SK-N-SH (cell line): ENCODE data around the gene FSHR.

Source experiments
- CHD2 ChIP-seq: fragments of 150-350 bp; IDR thresholded peaks from 2 replicates; pipeline ENCODE4 v1.6.1; 2018; ENCODE audit warnings: low read length; ENCODE audit not compliant: partially characterized antibody
- CTCF ChIP-seq: fragments of 200-600 bp; sonication (generic); IDR thresholded peaks from 2 replicates; pipeline ENCODE4 v1.6.1; 2017; ENCODE audit warnings: antibody characterized with exemption, mild to moderate bottlenecking, moderate library complexity
- EP300 ChIP-seq, 2 experiments: IDR thresholded peaks; 2 replicates each; pipeline versions ENCODE4 v1.4.0 to v1.6.1; 2012; ENCODE audit warnings: borderline replicate concordance in 1 of 2, low read depth in 1 of 2, low read length in 1 of 2
- POLR2AphosphoS5 ChIP-seq: IDR thresholded peaks from 2 replicates; pipeline ENCODE4 v1.6.1; 2012; ENCODE audit warnings: low read depth, low read length
- RCOR1 ChIP-seq: fragments of 150-350 bp; IDR thresholded peaks from 2 replicates; pipeline ENCODE4 v1.6.1; 2017; ENCODE audit warnings: antibody characterized with exemption, low read length
- TAF1 ChIP-seq: IDR thresholded peaks from 2 replicates; pipeline ENCODE4 v1.6.1; 2012; ENCODE audit warnings: low read depth, mild to moderate bottlenecking, low read length, moderate library complexity, borderline replicate concordance

GRCh38 chr2:48933828-48934497, 220.4 kb downstream of the FSHR start:
- TF ChIP-seq CTCF (no peak), CHD2 (peak; percentile 48), EP300 (IDR thresholded peaks at IDR 0.05; ENCODE audit: borderline replicate concordance in 1 of 2, low read depth in 1 of 2, low read length in 1 of 2) (peak in 1 of 2 experiments; percentile 67; a peak in 2 of 4 replicates), TAF1 (no peak), RCOR1 (peak; percentile 72; the same call in 1 of the 2 replicates), POLR2AphosphoS5 (no peak)
